ENCODE data around the gene ZNF485.

ZNF485 gene

DNA sequence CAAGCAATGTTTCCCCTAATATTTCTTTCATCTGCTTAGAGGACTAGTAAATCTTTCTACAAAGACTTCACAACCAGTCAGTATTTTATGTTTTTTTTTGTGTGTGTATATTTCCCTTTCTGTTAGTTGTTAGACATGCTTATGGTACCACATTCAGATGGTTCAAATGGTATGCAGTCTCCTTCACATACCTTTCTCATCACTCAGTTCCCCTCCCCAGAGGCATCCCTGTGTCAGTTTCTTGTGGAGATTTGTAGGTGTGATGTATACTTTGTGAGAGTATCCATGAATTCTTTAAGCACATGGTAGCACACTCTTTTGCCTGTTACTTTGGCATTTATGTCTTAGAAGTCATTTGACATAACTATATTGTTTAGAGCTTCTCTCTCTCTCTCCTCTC lies 4.4 kb downstream of the ZNF485 start:
- TF ChIP-seq, protein P1, sequence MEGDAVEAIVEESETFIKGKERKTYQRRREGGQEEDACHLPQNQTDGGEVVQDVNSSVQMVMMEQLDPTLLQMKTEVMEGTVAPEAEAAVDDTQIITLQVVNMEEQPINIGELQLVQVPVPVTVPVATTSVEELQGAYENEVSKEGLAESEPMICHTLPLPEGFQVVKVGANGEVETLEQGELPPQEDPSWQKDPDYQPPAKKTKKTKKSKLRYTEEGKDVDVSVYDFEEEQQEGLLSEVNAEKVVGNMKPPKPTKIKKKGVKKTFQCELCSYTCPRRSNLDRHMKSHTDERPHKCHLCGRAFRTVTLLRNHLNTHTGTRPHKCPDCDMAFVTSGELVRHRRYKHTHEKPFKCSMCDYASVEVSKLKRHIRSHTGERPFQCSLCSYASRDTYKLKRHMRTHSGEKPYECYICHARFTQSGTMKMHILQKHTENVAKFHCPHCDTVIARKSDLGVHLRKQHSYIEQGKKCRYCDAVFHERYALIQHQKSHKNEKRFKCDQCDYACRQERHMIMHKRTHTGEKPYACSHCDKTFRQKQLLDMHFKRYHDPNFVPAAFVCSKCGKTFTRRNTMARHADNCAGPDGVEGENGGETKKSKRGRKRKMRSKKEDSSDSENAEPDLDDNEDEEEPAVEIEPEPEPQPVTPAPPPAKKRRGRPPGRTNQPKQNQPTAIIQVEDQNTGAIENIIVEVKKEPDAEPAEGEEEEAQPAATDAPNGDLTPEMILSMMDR (IDR thresholded peaks at IDR 0.05), result no peak
- H3K27me3 ChIP-seq, result peaks cover 4% of the 10 kb centered on the region
- H3K36me3 ChIP-seq, result no peaks in the 10 kb centered on the region
- peaks cover 8% of the 10 kb centered on the region for H3K9me3 ChIP-seq
- H3K27ac ChIP-seq, result no peak overlapping the region
- peaks cover 9% of the 10 kb centered on the region in 2 experiments for H3K4me1 ChIP-seq (ENCODE audit: control insufficient read depth in 1 of 2, insufficient read depth in 1 of 2, low read depth in 1 of 2, low read length in 1 of 2)
- no peak overlapping the region for H3K4me3 ChIP-seq (ENCODE audit: low read depth in 1 of 2, low read length in 1 of 2)

DNA sequence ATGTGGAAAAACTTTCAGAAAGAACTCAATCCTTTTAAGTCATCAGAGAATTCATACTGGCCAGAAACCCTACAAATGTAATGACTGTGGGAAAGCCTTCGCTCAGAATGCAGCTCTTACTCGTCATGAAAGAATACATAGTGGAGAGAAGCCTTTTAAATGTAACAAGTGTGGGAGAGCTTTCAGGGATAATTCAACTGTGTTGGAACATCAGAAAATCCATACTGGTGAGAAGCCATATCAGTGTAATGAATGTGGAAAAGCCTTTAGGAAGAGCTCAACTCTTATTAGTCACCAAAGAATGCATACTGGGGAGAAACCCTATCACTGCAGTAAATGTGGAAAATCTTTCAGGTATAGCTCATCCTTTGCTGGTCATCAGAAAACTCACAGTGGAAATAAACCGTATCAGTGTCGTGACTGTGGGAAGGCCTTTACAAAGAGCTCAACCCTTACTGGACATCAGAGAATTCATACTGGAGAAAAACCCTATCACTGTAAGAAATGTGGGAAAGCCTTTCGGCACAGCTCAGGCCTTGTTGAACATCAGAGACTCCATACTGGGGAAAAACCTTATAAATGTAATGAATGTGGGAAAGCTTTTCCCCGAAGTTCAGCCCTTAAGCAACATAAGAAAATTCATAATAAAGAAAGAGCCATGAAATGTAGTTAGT lies 10.6 kb downstream of the ZNF485 start:
- Histone ChIP-seq H3K36me3 (no peaks in the 10 kb centered on the region), H3K4me1 (ENCODE audit: control insufficient read depth in 1 of 2, insufficient read depth in 1 of 2, low read depth in 1 of 2, low read length in 1 of 2) (no peaks in the 10 kb centered on the region), H3K27ac (no peak overlapping the region), H3K27me3 (no peaks in the 10 kb centered on the region), H3K9me3 (peaks cover 27% of the 10 kb centered on the region), H3K4me3 (ENCODE audit: low read depth in 1 of 2, low read length in 1 of 2) (no peak overlapping the region)
- TF ChIP-seq, protein P1 (IDR thresholded peaks at IDR 0.05), result no peak

- Histone ChIP-seq H3K27ac (no peak overlapping the region), H3K4me3 (ENCODE audit: low read depth in 1 of 2, low read length in 1 of 2) (no peak overlapping the region), H3K9me3 (peaks cover 22% of the 10 kb centered on the region), H3K4me1 (ENCODE audit: control insufficient read depth in 1 of 2, insufficient read depth in 1 of 2, low read depth in 1 of 2, low read length in 1 of 2) (peaks cover 0 to 4% of the 10 kb centered on the region in 2 experiments), H3K36me3 (no peaks in the 10 kb centered on the region), H3K27me3 (no peaks in the 10 kb centered on the region)
- TF ChIP-seq, protein P1 (IDR thresholded peaks at IDR 0.05), result no peak
These were observed 13.1 kb downstream of the ZNF485 start for GRCh38 chr10:43619368-43619767.

- Histone ChIP-seq H3K27ac (no peak overlapping the region), H3K36me3 (no peaks in the 10 kb centered on the region), H3K27me3 (no peaks in the 10 kb centered on the region), H3K4me1 (ENCODE audit: control insufficient read depth in 1 of 2, insufficient read depth in 1 of 2, low read depth in 1 of 2, low read length in 1 of 2) (peaks cover 0 to 4% of the 10 kb centered on the region in 2 experiments), H3K9me3 (peaks cover 7% of the 10 kb centered on the region), H3K4me3 (ENCODE audit: low read depth in 1 of 2, low read length in 1 of 2) (no peak overlapping the region)
- TF ChIP-seq, protein P1 (IDR thresholded peaks at IDR 0.05), result no peak
These were observed 15.8 kb downstream of the ZNF485 start for GRCh38 chr10:43622038-43622437.

- H3K27me3 ChIP-seq, result no peaks in the 10 kb centered on the region
- H3K36me3 ChIP-seq, result no peaks in the 10 kb centered on the region
- no peak overlapping the region for H3K27ac ChIP-seq
- no peak overlapping the region for H3K4me3 ChIP-seq (ENCODE audit: low read depth in 1 of 2, low read length in 1 of 2)
- peaks cover 0 to 4% of the 10 kb centered on the region in 2 experiments for H3K4me1 ChIP-seq (ENCODE audit: control insufficient read depth in 1 of 2, insufficient read depth in 1 of 2, low read depth in 1 of 2, low read length in 1 of 2)
- no peaks in the 10 kb centered on the region for H3K9me3 ChIP-seq
- TF ChIP-seq, protein P1 (IDR thresholded peaks at IDR 0.05), result no peak
These were observed 17.1 kb downstream of the ZNF485 start for GRCh38 chr10:43623351-43623750.
